ENCODE results near the gene MPDZ.

MPDZ gene

DNA sequence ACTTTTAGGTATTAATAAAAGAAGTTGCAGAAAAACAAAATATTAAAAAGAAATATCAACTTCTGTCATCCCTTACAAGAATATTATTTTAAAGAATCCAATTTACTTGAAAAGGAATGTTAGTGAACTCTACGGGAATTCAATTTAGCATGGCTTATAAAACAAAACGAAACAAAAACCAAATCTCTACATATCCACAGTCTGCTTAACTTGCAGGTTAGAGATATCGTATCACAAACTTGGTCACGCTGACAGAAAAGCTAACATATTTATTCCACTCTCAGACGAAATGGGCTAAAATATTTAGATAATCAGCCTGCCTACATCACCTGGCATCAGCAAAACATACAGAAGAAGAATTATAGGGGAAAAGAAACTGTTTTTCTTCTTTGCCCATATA lies 92.7 kb downstream of the MPDZ start:
- no peak overlapping the region for H3K4me3 ChIP-seq (ENCODE audit: low read depth, low read length)
- POLR2A ChIA-PET, result no interaction called here

DNA sequence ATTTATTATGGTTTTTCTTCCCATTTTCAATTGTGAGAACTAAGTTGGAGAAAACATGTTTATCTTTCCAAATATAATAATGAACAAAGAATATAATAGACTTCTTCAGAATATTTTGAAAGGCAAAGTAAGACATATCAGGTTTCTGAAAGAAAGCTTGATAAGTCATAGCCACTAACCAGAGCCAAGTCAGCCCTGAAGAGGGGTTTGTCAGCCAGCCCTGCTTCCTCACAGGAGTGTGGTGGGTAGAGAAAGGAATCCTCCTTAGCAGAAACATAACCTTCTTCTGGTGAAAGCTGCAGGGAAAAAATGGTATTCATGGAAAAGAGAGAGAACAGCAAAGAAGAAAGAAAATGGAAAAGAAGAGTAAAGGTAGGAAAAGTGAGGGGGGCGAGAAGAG lies 93.4 kb downstream of the MPDZ start:
- TF ChIP-seq ZNF473 (tag by site-specific recombination; IDR thresholded peaks at IDR 0.05) (no peak), PRDM1 (tag by site-specific recombination; IDR thresholded peaks at IDR 0.05) (peak; percentile 89)
- ChIA-PET POLR2A (no interaction called here), CTCF (interaction anchor here (0.6 kb wide), 1 partner anchor 442 kb away, joined by 5 read pairs; no protein-coding TSS in a partner anchor)
- no peak overlapping the region for H3K27ac ChIP-seq (ENCODE audit: extremely low read depth, low read depth, low read length)
- H3K4me1 ChIP-seq (ENCODE audit: control insufficient read depth, insufficient read depth, low read length), result peaks cover 4% of the 10 kb centered on the region; the same call in 1 of the 2 replicates
- H3K9me3 ChIP-seq (ENCODE audit: control insufficient read depth, insufficient read depth, low read depth, low read length), result no peaks in the 10 kb centered on the region
- H3K36me3 ChIP-seq (ENCODE audit: control insufficient read depth in 2 of 2, insufficient read depth in 1 of 2, low read length in 2 of 2), result peaks cover 6 to 34% of the 10 kb centered on the region in 2 experiments; a peak in 2 of 3 replicates
- H3K4me3 ChIP-seq (ENCODE audit: low read depth, low read length), result no peak overlapping the region

More for the DNA sequence above, 92.7 kb downstream of the MPDZ start:
- no peaks in the 10 kb centered on the region for H3K9me3 ChIP-seq (ENCODE audit: control insufficient read depth, insufficient read depth, low read depth, low read length)
- no peak overlapping the region for H3K27ac ChIP-seq (ENCODE audit: extremely low read depth, low read depth, low read length)
- H3K4me1 ChIP-seq (ENCODE audit: control insufficient read depth, insufficient read depth, low read length), result peaks cover 4% of the 10 kb centered on the region; the same call in 1 of the 2 replicates
- TF ChIP-seq ZNF521 (tag by site-specific recombination; IDR thresholded peaks at IDR 0.05) (no peak), ZNF561 (tag by site-specific recombination; IDR thresholded peaks at IDR 0.05; ENCODE audit: borderline replicate concordance) (no peak), ZNF677 (tag by site-specific recombination; IDR thresholded peaks at IDR 0.05) (no peak), ZNF37A (tag by site-specific recombination; IDR thresholded peaks at IDR 0.05) (no peak), ZNF707 (tag by site-specific recombination; IDR thresholded peaks at IDR 0.05) (no peak), ZBTB8A (tag by site-specific recombination; IDR thresholded peaks at IDR 0.05) (no peak), ZNF837 (tag by site-specific recombination; IDR thresholded peaks at IDR 0.05) (no peak), ZNF394 (tag by site-specific recombination; IDR thresholded peaks at IDR 0.05; ENCODE audit: borderline replicate concordance) (no peak), ZNF391 (tag by site-specific recombination; IDR thresholded peaks at IDR 0.05; ENCODE audit: borderline replicate concordance, low read depth) (no peak), ZNF184 (tag by site-specific recombination; IDR thresholded peaks at IDR 0.05) (no peak), ZNF175 (tag by site-specific recombination; IDR thresholded peaks at IDR 0.05) (no peak), ZNF138 (tag by site-specific recombination; IDR thresholded peaks at IDR 0.05; ENCODE audit: borderline replicate concordance) (no peak), ZNF600 (tag by site-specific recombination; IDR thresholded peaks at IDR 0.05) (no peak), SP2 (tag by site-specific recombination; IDR thresholded peaks at IDR 0.05) (no peak), ZBTB17 (tag by site-specific recombination; IDR thresholded peaks at IDR 0.05) (no peak)
- TF ChIP-seq, protein P1, sequence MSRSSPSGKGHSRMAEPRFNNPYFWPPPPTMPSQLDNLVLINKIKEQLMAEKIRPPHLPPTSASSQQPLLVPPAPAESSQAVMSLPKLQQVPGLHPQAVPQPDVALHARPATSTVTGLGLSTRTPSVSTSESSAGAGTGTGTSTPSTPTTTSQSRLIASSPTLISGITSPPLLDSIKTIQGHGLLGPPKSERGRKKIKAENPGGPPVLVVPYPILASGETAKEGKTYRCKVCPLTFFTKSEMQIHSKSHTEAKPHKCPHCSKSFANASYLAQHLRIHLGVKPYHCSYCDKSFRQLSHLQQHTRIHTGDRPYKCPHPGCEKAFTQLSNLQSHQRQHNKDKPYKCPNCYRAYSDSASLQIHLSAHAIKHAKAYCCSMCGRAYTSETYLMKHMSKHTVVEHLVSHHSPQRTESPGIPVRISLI (tag by site-specific recombination; IDR thresholded peaks at IDR 0.05), result no peak
- TF ChIP-seq, protein P2, sequence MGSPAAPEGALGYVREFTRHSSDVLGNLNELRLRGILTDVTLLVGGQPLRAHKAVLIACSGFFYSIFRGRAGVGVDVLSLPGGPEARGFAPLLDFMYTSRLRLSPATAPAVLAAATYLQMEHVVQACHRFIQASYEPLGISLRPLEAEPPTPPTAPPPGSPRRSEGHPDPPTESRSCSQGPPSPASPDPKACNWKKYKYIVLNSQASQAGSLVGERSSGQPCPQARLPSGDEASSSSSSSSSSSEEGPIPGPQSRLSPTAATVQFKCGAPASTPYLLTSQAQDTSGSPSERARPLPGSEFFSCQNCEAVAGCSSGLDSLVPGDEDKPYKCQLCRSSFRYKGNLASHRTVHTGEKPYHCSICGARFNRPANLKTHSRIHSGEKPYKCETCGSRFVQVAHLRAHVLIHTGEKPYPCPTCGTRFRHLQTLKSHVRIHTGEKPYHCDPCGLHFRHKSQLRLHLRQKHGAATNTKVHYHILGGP (tag by site-specific recombination; IDR thresholded peaks at IDR 0.05), result no peak
- TF ChIP-seq, protein P3, sequence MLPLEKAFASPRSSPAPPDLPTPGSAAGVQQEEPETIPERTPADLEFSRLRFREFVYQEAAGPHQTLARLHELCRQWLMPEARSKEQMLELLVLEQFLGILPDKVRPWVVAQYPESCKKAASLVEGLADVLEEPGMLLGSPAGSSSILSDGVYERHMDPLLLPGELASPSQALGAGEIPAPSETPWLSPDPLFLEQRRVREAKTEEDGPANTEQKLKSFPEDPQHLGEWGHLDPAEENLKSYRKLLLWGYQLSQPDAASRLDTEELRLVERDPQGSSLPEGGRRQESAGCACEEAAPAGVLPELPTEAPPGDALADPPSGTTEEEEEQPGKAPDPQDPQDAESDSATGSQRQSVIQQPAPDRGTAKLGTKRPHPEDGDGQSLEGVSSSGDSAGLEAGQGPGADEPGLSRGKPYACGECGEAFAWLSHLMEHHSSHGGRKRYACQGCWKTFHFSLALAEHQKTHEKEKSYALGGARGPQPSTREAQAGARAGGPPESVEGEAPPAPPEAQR (tag by site-specific recombination; IDR thresholded peaks at IDR 0.05), result no peak
- CTCF ChIA-PET, result no interaction called here
- peaks cover 6 to 38% of the 10 kb centered on the region in 2 experiments; a peak in 2 of 3 replicates for H3K36me3 ChIP-seq (ENCODE audit: control insufficient read depth in 2 of 2, insufficient read depth in 1 of 2, low read length in 2 of 2)
